CD4-positive, CD25-positive, alpha-beta regulatory T cell (primary cell): ENCODE data around the gene GABRB2. TPM values are rescaled to one million over a fixed set of nuclear protein-coding genes. Genes with fewer than 3 reads are reported as not detected.

Experiments
- ATAC-seq, 2 donors: fragments of 150-1000 bp; cut with Tn5 transposase; one replicate each; pipeline ENCODE4 v1.10.0; 2021; ENCODE audit warnings: low read depth in 2 of 2, moderate number of reproducible peaks in 2 of 2, moderate library complexity in 1 of 2
- DNase-seq, 3 donors: peaks; one replicate each; pipeline versions ENCODE4 v3.0.0 to v3.0.0-alpha.2; 2012 to 2022; ENCODE audit warnings: mixed read lengths in 1 of 3
- H3K27ac ChIP-seq: one replicate; pipeline ENCODE4 v1.7.0; 2013; ENCODE audit warnings: mild to moderate bottlenecking, low read length; ENCODE audit not compliant: insufficient read depth, poor library complexity, severe bottlenecking
- H3K27me3 ChIP-seq: one replicate; pipeline ENCODE4 v1.7.0; 2013; ENCODE audit warnings: low read length; ENCODE audit not compliant: control insufficient read depth, insufficient read depth
- H3K36me3 ChIP-seq: one replicate; pipeline ENCODE4 v1.7.0; 2013; ENCODE audit warnings: mild to moderate bottlenecking, low read length, moderate library complexity; ENCODE audit not compliant: control insufficient read depth, insufficient read depth
- H3K4me1 ChIP-seq: 2 replicates; pipeline ENCODE4 v1.7.0; 2013; ENCODE audit warnings: mild to moderate bottlenecking, low read length; ENCODE audit not compliant: insufficient read depth, control insufficient read depth, poor library complexity, severe bottlenecking
- H3K4me3 ChIP-seq: one replicate; pipeline ENCODE4 v1.7.0; 2013; ENCODE audit warnings: low read depth, mild to moderate bottlenecking, low read length, moderate library complexity
- H3K9me3 ChIP-seq, 2 experiments: 1 replicate in 1 of 2; 2 replicates in 1 of 2; pipeline ENCODE4 v1.7.0; 2013; ENCODE audit warnings: low read length in 2 of 2, mild to moderate bottlenecking in 1 of 2, moderate library complexity in 1 of 2; ENCODE audit not compliant: control insufficient read depth in 2 of 2
- H3K27ac Mint-ChIP-seq, 3 donors: one replicate each; pipeline ENCODE4 v1.8.0; 2020 to 2022; ENCODE audit warnings: mild to moderate bottlenecking in 3 of 3, mixed read lengths in 3 of 3, moderate library complexity in 2 of 3
- H3K27me3 Mint-ChIP-seq: one replicate; pipeline ENCODE4 v1.8.0; 2022; ENCODE audit warnings: mild to moderate bottlenecking, mixed read lengths
- H3K36me3 Mint-ChIP-seq: one replicate; pipeline ENCODE4 v1.8.0; 2020; ENCODE audit warnings: mixed read lengths
- H3K4me1 Mint-ChIP-seq, 4 donors: one replicate each; pipeline ENCODE4 v1.8.0; 2020 to 2022; ENCODE audit warnings: mixed read lengths in 4 of 4, mild to moderate bottlenecking in 1 of 4
- H3K4me3 Mint-ChIP-seq, 4 donors: one replicate each; pipeline ENCODE4 v1.8.0; 2020 to 2022; ENCODE audit warnings: mild to moderate bottlenecking in 4 of 4, mixed read lengths in 4 of 4, moderate library complexity in 3 of 4
- H3K9me3 Mint-ChIP-seq, 7 donors: one replicate each; pipeline ENCODE4 v1.8.0; 2020 to 2022; ENCODE audit warnings: mixed read lengths in 7 of 7, mild to moderate bottlenecking in 3 of 7, moderate library complexity in 2 of 7
- polyA plus RNA-seq, 4 donors: library from polyadenylated mRNA; unstranded; fragments of 300-500 nt; fragmentation: Illumina TruSeq; gene quantifications; one replicate each; pipeline ENCODE4 v1.2.3, GENCODE V29; 2021
- total RNA-seq: library from RNA; stranded (reverse); gene quantifications from one replicate; pipeline ENCODE4 v1.2.3, GENCODE V29; 2022

GABRB2 gene
- total and polyA plus RNA-seq, 5 donors from 2014 or later = not detected

DNA sequence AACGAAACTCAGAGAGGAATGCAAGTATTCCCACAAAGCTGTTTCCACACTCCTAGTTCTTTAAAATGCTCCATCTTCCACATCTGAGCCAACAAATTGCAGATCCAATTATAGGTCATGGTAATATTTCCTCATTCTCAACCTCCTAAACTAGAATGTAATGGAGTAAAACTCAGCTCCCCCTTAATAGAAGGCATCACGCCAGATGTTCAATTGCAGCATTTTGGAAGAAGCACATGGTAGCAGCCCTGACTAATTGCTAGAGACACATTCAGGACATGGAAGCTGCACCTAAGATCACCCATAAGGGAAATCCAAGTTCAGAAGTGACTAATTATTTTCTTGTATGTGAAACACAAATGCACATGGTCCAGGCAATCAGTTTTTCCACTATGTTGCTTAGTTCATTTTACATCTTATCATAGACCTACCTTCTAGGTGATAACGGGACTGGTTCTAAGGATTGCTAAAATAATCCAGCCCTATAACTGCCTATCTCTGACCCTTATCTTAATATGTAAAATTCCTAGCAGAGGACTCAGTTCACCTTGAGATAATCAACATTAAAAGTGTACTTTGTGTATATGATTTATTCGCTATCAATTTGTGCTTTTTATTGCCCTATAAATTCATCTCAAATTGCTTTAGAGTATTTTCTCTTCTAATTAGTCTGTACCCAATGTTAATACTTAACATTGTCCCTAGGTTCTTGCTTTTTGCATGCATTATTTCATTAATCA, 75.1 kb downstream of the GABRB2 start:
- Histone ChIP-seq H3K9me3 (no peaks in the 10 kb centered on the region), H3K4me1 (no peaks in the 10 kb centered on the region), H3K27me3 (no peaks in the 10 kb centered on the region), H3K36me3 (no peaks in the 10 kb centered on the region), H3K27ac (no peak overlapping the region), H3K4me3 (no peak overlapping the region)
- ATAC-seq (no peak), DNase-seq (no peak)
- Mint-ChIP-seq H3K36me3 (no peaks in the 10 kb centered on the region), H3K4me1 (no peaks in the 10 kb centered on the region), H3K9me3 (peaks cover 0 to 7% (median 3%) of the 10 kb centered on the region in 7 donors), H3K27me3 (no peaks in the 10 kb centered on the region), H3K27ac (no peak overlapping the region), H3K4me3 (no peak overlapping the region)

DNA sequence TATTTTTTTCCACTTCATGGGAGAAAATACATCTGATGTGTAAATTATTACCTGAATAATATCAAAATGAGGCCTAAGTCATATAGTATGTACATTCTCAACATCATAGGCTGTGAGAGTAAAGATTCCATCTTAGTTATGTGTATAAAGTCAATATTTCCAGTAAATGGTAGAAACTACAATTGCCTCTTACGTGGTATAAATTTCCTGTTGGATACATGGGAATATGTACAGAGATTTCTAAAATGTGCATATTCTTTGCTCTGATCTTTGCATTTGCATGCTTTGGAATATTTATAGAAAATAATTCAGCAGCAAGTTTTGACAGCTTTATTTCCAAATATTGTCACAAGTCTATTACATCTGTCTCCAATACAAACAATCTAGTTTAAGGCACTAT, 78.8 kb downstream of the GABRB2 start:
- no peak overlapping the region for H3K4me3 Mint-ChIP-seq
- H3K27ac ChIP-seq = no peak overlapping the region

DNA sequence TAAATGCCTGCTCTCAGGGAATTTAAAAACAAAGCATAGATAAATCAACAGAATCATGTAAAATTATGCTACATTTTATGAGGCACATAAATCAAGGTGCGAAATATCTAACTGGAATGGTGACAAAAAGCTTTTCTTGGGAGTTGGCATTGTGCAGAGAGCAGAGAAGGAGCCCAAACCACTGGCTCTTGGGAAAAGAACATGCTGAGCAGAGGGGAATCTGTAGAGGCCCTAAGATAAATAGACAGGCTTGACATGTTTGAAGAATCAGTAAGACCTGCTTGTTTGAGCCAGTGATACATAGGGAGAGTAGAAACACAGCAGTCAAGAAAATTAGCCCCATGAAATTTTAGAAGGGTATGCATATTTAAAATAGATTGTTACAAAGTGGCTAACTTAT, 85.8 kb downstream of the GABRB2 start:
- Histone ChIP-seq H3K4me3 (no peak overlapping the region), H3K4me1 (no peaks in the 10 kb centered on the region), H3K36me3 (no peaks in the 10 kb centered on the region), H3K9me3 (no peaks in the 10 kb centered on the region), H3K27ac (no peak overlapping the region), H3K27me3 (no peaks in the 10 kb centered on the region)
- Mint-ChIP-seq H3K9me3 (peaks cover 0 to 1% (median 0%) of the 10 kb centered on the region in 7 donors), H3K27me3 (peaks cover 4% of the 10 kb centered on the region), H3K36me3 (no peaks in the 10 kb centered on the region), H3K27ac (no peak overlapping the region), H3K4me1 (no peaks in the 10 kb centered on the region), H3K4me3 (no peak overlapping the region)
- no peak for ATAC-seq
- no peak for DNase-seq

More for the DNA sequence above, 78.8 kb downstream of the GABRB2 start:
- H3K36me3 Mint-ChIP-seq = no peaks in the 10 kb centered on the region
- H3K9me3 ChIP-seq = no peaks in the 10 kb centered on the region
- ATAC-seq (no peak), DNase-seq (no peak)
- H3K4me3 ChIP-seq = no peak overlapping the region
- H3K36me3 ChIP-seq = no peaks in the 10 kb centered on the region
- H3K27me3 ChIP-seq = no peaks in the 10 kb centered on the region
- no peaks in the 10 kb centered on the region for H3K4me1 ChIP-seq
- H3K9me3 Mint-ChIP-seq = peaks cover 0 to 4% (median 0%) of the 10 kb centered on the region in 7 donors
- H3K27ac Mint-ChIP-seq = no peak overlapping the region
- no peaks in the 10 kb centered on the region for H3K4me1 Mint-ChIP-seq
- H3K27me3 Mint-ChIP-seq = no peaks in the 10 kb centered on the region

DNA sequence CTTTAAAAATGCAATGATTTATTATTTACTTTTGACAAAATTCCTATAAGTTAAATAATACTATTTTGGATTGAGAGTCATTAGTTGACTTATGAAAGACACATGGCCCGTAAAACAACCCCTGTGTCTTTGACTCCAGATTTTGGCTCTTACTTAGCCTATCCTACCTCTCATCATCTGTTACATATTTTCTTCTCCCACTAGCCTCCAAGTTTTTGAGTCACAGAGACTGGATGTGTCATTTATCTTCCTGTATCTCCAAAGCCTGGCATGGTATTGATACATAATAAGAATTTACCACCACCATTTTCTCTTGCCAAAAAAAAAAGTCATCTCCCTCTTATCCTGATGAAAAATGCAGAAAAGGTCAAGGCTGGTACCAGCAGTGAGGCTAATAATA, 99.9 kb downstream of the GABRB2 start:
- no peaks in the 10 kb centered on the region for H3K4me1 ChIP-seq
- Mint-ChIP-seq H3K27me3 (no peaks in the 10 kb centered on the region), H3K4me3 (no peak overlapping the region), H3K36me3 (no peaks in the 10 kb centered on the region), H3K9me3 (peaks cover 0 to 6% (median 0%) of the 10 kb centered on the region in 7 donors), H3K27ac (no peak overlapping the region), H3K4me1 (no peaks in the 10 kb centered on the region)
- H3K27ac ChIP-seq = no peak overlapping the region
- DNase-seq = no peak
- no peak overlapping the region for H3K4me3 ChIP-seq
- no peaks in the 10 kb centered on the region for H3K9me3 ChIP-seq
- H3K36me3 ChIP-seq = no peaks in the 10 kb centered on the region
- ATAC-seq = no peak
- H3K27me3 ChIP-seq = no peaks in the 10 kb centered on the region

DNA sequence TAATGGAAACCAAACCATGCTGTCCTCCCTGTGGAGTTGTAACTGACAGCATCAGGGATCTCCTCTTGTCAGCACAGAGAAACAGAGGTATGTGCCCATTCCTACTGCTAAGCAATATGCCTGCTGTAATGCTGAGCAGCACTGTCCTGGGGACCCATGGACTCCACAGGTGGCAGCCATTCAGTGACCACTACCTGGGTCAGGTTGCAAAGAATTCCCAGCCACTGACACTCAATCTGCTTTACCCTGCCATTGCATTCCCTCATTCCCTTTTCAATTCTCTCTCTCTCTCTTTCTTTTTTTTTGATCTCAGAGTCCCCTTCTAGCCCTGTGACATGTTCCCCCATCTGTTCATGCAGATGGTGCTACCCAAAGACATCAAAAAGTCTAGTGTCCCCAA, 104.1 kb downstream of the GABRB2 start:
- H3K4me1 ChIP-seq = no peaks in the 10 kb centered on the region
- H3K27me3 Mint-ChIP-seq = no peaks in the 10 kb centered on the region
- no peaks in the 10 kb centered on the region for H3K4me1 Mint-ChIP-seq
- no peak for DNase-seq
- H3K9me3 ChIP-seq = no peaks in the 10 kb centered on the region
- H3K9me3 Mint-ChIP-seq = peaks cover 0 to 7% (median 0%) of the 10 kb centered on the region in 7 donors
- no peak overlapping the region for H3K4me3 ChIP-seq
- no peak overlapping the region for H3K27ac ChIP-seq
- no peak overlapping the region for H3K27ac Mint-ChIP-seq
- ATAC-seq = no peak
- H3K4me3 Mint-ChIP-seq = no peak overlapping the region
- no peaks in the 10 kb centered on the region for H3K27me3 ChIP-seq
- H3K36me3 ChIP-seq = no peaks in the 10 kb centered on the region
- H3K36me3 Mint-ChIP-seq = no peaks in the 10 kb centered on the region

DNA sequence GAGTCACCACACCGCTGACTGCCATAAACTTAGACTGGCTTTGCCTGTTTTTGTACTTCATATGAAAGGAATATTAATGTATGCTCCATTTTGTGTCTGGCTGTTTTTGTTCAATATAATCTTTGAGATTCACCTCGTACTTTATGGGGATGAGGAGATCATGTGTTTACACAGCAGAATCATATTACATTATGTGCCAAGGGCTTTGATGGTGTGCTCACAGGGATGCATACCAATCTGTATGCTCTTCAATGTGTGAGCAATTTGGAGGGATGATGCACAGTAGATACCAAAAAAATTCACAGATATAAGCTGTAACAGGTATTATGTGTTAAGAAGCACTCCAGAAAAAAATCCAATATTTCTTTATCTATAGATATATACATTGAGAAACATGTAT, 113.7 kb downstream of the GABRB2 start:
- Histone ChIP-seq H3K4me1 (no peaks in the 10 kb centered on the region), H3K27me3 (no peaks in the 10 kb centered on the region), H3K36me3 (no peaks in the 10 kb centered on the region), H3K27ac (no peak overlapping the region), H3K9me3 (no peaks in the 10 kb centered on the region), H3K4me3 (no peak overlapping the region)
- Mint-ChIP-seq H3K4me1 (no peaks in the 10 kb centered on the region), H3K36me3 (no peaks in the 10 kb centered on the region), H3K9me3 (peaks cover 0 to 2% (median 0%) of the 10 kb centered on the region in 7 donors), H3K4me3 (no peak overlapping the region), H3K27me3 (no peaks in the 10 kb centered on the region), H3K27ac (no peak overlapping the region)
- DNase-seq (no peak), ATAC-seq (no peak)

DNA sequence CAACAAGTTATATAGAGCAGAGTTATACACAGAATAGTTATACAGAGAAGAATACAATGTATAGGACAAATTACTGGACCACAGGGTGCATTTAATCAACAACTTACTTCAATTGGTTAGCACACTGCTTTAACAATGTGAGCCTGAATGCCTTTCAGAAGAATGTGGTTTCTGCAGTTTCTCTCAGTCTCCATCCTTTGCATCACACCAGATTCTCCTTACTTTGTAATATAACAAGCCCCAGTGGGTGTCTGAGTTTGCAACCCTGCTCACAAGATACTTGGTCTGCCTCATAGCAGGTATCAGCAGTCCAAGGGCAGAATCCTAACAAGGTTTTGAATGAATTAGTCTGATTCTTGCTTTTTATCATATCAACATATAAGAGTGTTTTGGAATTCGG, 114.6 kb downstream of the GABRB2 start:
- Histone ChIP-seq H3K4me1 (no peaks in the 10 kb centered on the region), H3K27ac (no peak overlapping the region), H3K9me3 (no peaks in the 10 kb centered on the region), H3K36me3 (no peaks in the 10 kb centered on the region), H3K27me3 (no peaks in the 10 kb centered on the region), H3K4me3 (no peak overlapping the region)
- peaks cover 0 to 2% (median 0%) of the 10 kb centered on the region in 7 donors for H3K9me3 Mint-ChIP-seq
- H3K4me1 Mint-ChIP-seq = no peaks in the 10 kb centered on the region
- no peak for ATAC-seq
- no peaks in the 10 kb centered on the region for H3K27me3 Mint-ChIP-seq
- no peaks in the 10 kb centered on the region for H3K36me3 Mint-ChIP-seq
- no peak for DNase-seq
- no peak overlapping the region for H3K27ac Mint-ChIP-seq
- no peak overlapping the region for H3K4me3 Mint-ChIP-seq

DNA sequence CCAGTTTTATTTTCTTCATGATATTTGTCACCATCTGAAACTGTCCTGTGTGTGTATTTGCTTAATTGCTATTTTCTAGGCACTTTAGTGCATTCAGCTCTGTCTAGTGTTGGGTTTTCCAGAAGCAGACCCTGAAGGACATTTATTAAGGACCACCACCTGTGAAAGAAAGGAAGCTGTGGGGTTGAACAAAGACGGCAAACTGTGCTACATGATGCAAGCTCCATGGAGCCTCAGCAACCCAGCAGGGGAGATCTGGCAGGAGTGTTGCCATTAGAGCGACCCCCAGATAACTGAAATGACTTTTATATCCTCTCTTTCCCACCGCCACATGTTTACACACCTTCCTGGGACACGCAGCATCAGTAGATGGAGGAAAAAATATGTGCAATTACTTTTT, 125.5 kb downstream of the GABRB2 start:
- H3K27me3 Mint-ChIP-seq = no peaks in the 10 kb centered on the region
- Histone ChIP-seq H3K27ac (no peak overlapping the region), H3K9me3 (no peaks in the 10 kb centered on the region), H3K36me3 (no peaks in the 10 kb centered on the region), H3K27me3 (no peaks in the 10 kb centered on the region), H3K4me3 (no peak overlapping the region), H3K4me1 (no peaks in the 10 kb centered on the region)
- no peak overlapping the region for H3K27ac Mint-ChIP-seq
- H3K4me3 Mint-ChIP-seq = no peak overlapping the region
- peaks cover 0 to 2% (median 0%) of the 10 kb centered on the region in 7 donors for H3K9me3 Mint-ChIP-seq
- no peaks in the 10 kb centered on the region for H3K36me3 Mint-ChIP-seq
- no peaks in the 10 kb centered on the region for H3K4me1 Mint-ChIP-seq
- DNase-seq (no peak), ATAC-seq (no peak)
